Lung (tissue), 12 donors: Measurements from ENCODE around the gene CTR9. TPM values are rescaled to one million over a fixed set of nuclear protein-coding genes. Genes with fewer than 3 reads are reported as not detected.
A peak's percentile ranks its signal among the peaks of the same experiment; 100 is the strongest.

ENCODE experiments used
- ATAC-seq: fragments of 200-7000 bp; cut with Tn5 transposase; one replicate; pipeline ENCODE4 v1.9.1; 2020; ENCODE audit warnings: moderate number of reproducible peaks; ENCODE audit not compliant: insufficient read depth, low FRiP score
- DNase-seq, 3 donors: peaks; one replicate each; pipeline ENCODE4 v3.0.0-alpha.2; 2013 to 2017
- H3K27ac ChIP-seq, 2 donors: one replicate each; pipeline ENCODE4 v1.5.1; 2013; ENCODE audit warnings: mild to moderate bottlenecking in 2 of 2, moderate library complexity in 2 of 2, control low read depth in 1 of 2, inconsistent platforms in 1 of 2, low read depth in 1 of 2, low read length in 1 of 2
- H3K27me3 ChIP-seq, 3 donors: one replicate each; pipeline ENCODE4 v1.5.1; 2013; ENCODE audit warnings: low read length in 2 of 3; ENCODE audit not compliant: control insufficient read depth in 3 of 3, insufficient read depth in 3 of 3
- H3K36me3 ChIP-seq, 4 donors: one replicate each; pipeline ENCODE4 v1.5.1; 2013; ENCODE audit warnings: low read length in 4 of 4, mild to moderate bottlenecking in 1 of 4, moderate library complexity in 1 of 4; ENCODE audit not compliant: control insufficient read depth in 4 of 4, insufficient read depth in 4 of 4
- H3K4me1 ChIP-seq, 5 donors: one replicate each; pipeline ENCODE4 v1.5.1; 2013; ENCODE audit warnings: low read length in 5 of 5, mild to moderate bottlenecking in 2 of 5, moderate library complexity in 1 of 5; ENCODE audit not compliant: control insufficient read depth in 5 of 5, insufficient read depth in 5 of 5
- H3K4me3 ChIP-seq: one replicate; pipeline ENCODE4 v1.5.1; 2013; ENCODE audit warnings: mild to moderate bottlenecking, control low read depth, moderate library complexity
- H3K9ac ChIP-seq, 2 donors: one replicate each; pipeline ENCODE4 v1.5.1; 2013; ENCODE audit warnings: low read length in 2 of 2, control low read depth in 1 of 2; ENCODE audit not compliant: insufficient read depth in 1 of 2
- H3K9me3 ChIP-seq, 4 donors: one replicate each; pipeline ENCODE4 v1.5.1; 2013; ENCODE audit warnings: low read length in 3 of 4, mild to moderate bottlenecking in 1 of 4, moderate library complexity in 1 of 4; ENCODE audit not compliant: control insufficient read depth in 4 of 4, insufficient read depth in 3 of 4
- WGBS, 2 donors: extraction: QIAGEN DNeasy Blood & Tissue Kit; methylation state at CpG; one replicate each; pipeline ENCODE4 v1.1.7; 2013; 5-methylcytosine and 5-hydroxymethylcytosine counted together
- polyA plus RNA-seq, 2 donors: library from polyadenylated mRNA; stranded (reverse); fragments of 200-250 nt; gene quantifications; one replicate each; pipeline ENCODE4 v1.2.1, GENCODE V29; 2013
- total RNA-seq, 2 donors: library from RNA; depleted of rRNA in 1 of 2; stranded (reverse); fragments of >200 nt in 1 of 2; gene quantifications; one replicate each; pipeline ENCODE4 v1.2.1, GENCODE V29; 2014 to 2021
- TF ChIP-seq, protein P1 (sequence below): IDR thresholded peaks from 2 replicates; pipeline ENCODE4 v1.5.1; 2012; ENCODE audit warnings: mild to moderate bottlenecking; ENCODE audit errors: control extremely low read depth, extremely low read depth
- donor health status: control.
- donor health status: control.
- donor health status: Bipolar disorder and iron deficiency.
- donor health status: healthy.
- donor health status: DM: yes; HTN: yes; CAD: no.

Gene CTR9
- total and polyA plus RNA-seq, 4 donors = 13.2 to 40.0 (median 22.1) TPM

DNA sequence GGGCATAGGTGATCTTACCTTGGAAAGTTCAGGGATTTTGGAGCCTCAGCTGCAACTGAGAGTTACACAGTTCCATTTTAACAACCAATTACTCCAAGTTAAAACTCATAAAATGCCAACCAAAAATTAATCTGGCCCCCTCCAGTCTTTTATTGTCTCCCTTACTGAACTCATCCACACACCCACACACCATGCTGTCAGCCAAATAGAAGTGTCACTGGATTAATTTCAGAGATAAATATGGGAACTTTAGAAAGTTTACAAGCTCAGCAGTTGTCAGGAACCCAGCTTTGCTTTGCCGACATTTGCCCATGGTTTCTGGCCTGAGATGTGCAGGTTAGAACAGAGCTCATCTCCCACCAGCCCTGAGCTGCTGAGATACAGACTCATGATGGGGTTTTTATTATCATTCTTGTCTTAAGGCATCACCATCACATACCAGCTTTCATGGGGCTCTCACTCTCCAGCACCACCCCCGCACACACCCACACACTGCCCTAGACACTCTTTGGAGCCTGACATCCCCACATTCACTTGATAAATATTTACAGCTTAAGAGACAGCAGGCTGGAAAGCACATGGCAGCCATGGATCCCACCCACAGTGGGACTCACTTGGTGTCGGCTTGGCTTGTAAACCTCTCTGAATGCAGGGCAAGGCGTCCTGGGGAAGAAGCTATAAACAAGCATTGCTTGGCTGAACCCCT, 23.7 kb upstream of the CTR9 start:
- Histone ChIP-seq H3K27me3 (no peaks in the 10 kb centered on the region), H3K27ac (no peak overlapping the region), H3K4me1 (peaks cover 0 to 17% (median 0%) of the 10 kb centered on the region in 5 donors), H3K4me3 (no peak overlapping the region), H3K9me3 (no peaks in the 10 kb centered on the region), H3K36me3 (no peaks in the 10 kb centered on the region), H3K9ac (no peak overlapping the region)
- ATAC-seq (peak; percentile 17), DNase-seq (peak in 1 of 3 donors; percentile 31)
- TF ChIP-seq, protein P1, sequence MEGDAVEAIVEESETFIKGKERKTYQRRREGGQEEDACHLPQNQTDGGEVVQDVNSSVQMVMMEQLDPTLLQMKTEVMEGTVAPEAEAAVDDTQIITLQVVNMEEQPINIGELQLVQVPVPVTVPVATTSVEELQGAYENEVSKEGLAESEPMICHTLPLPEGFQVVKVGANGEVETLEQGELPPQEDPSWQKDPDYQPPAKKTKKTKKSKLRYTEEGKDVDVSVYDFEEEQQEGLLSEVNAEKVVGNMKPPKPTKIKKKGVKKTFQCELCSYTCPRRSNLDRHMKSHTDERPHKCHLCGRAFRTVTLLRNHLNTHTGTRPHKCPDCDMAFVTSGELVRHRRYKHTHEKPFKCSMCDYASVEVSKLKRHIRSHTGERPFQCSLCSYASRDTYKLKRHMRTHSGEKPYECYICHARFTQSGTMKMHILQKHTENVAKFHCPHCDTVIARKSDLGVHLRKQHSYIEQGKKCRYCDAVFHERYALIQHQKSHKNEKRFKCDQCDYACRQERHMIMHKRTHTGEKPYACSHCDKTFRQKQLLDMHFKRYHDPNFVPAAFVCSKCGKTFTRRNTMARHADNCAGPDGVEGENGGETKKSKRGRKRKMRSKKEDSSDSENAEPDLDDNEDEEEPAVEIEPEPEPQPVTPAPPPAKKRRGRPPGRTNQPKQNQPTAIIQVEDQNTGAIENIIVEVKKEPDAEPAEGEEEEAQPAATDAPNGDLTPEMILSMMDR = no peak
- WGBS, 2 donors = 81 to 85% methylated on average over 4 of the region's 4 CpGs

DNA sequence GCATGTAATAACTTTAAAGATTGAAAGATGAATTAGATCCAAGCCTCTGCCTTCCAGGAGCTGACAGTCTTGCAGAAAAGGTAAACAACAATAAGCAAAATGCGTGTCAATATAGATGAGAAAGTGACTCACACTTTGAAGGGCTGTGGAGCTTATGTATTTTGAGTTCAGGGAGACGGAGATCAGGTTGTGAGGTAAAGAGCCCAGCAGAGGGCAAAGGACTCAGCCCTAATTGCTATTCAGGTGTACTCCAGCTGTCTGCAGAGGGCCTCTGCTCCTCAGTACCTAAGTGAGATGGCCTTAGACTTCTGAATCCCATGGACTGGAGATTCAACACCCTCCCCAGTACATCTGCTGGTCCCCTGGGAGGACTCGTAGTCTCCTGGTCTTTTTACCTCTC, 22.9 kb upstream of the CTR9 start:
- WGBS, 2 donors = 80 to 89% methylated on average over 3 of the region's 3 CpGs
- H3K27ac ChIP-seq = no peak overlapping the region
- no peak overlapping the region for H3K9ac ChIP-seq
- no peak overlapping the region for H3K4me3 ChIP-seq
- DNase-seq (no peak), ATAC-seq (no peak)
- TF ChIP-seq, protein P1 = no peak
- H3K9me3 ChIP-seq = no peaks in the 10 kb centered on the region
- no peaks in the 10 kb centered on the region for H3K36me3 ChIP-seq
- peaks cover 0 to 17% (median 0%) of the 10 kb centered on the region in 5 donors for H3K4me1 ChIP-seq
- H3K27me3 ChIP-seq = no peaks in the 10 kb centered on the region

DNA sequence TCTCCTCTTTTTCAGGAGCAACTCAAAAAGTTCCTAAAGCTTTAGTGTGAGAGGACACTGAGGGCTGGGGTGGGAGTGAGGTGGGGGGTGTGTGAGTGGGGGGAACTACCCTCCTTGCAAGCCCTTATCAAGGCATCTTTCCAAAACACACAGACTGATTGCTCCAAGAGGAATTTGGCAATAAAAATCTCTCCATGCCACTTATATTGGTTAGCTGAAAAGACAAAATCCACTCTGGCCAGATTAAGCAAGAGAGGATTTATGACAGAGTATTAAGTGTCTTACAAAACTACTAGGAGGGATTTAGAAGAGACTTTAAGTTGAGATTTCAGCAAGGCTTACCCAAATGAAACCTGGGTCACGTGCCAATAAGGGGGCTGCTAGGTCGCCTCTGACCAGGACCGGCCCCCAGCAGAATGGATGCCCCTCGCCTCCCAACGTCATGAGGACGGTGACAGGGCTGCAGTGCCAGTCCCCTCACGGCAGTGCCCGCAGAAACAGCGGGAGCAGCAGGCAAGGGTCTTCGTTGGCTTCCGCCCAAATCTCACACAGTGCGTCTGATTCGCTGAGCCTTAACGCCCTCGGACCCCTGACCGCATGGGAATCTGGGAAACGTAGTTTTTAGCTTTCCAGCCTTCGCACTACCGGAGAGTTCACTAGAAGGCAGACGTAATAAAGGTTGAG, 22.1 kb upstream of the CTR9 start:
- 64 to 72% methylated on average over 20 of the region's 20 CpGs for WGBS, 2 donors
- Histone ChIP-seq H3K9ac (peak overlapping the region in 1 of 2 donors; percentile 24), H3K27ac (peak overlapping the region in 1 of 2 donors; percentile 75), H3K36me3 (no peaks in the 10 kb centered on the region), H3K4me3 (no peak overlapping the region), H3K27me3 (no peaks in the 10 kb centered on the region), H3K9me3 (no peaks in the 10 kb centered on the region), H3K4me1 (peaks cover 0 to 17% (median 0%) of the 10 kb centered on the region in 5 donors)
- TF ChIP-seq, protein P1 = no peak
- peak; percentile 84 to 90 (median 89) for DNase-seq
- no peak for ATAC-seq
